ENCODE data around the gene ETV5. TPM values are rescaled to one million over a fixed set of nuclear protein-coding genes. Genes with fewer than 3 reads are reported as not detected.

ETV5 gene
- 15.7 TPM for polyA plus RNA-seq (2012; ENCODE audit: low read depth, missing spikeins)

DNA sequence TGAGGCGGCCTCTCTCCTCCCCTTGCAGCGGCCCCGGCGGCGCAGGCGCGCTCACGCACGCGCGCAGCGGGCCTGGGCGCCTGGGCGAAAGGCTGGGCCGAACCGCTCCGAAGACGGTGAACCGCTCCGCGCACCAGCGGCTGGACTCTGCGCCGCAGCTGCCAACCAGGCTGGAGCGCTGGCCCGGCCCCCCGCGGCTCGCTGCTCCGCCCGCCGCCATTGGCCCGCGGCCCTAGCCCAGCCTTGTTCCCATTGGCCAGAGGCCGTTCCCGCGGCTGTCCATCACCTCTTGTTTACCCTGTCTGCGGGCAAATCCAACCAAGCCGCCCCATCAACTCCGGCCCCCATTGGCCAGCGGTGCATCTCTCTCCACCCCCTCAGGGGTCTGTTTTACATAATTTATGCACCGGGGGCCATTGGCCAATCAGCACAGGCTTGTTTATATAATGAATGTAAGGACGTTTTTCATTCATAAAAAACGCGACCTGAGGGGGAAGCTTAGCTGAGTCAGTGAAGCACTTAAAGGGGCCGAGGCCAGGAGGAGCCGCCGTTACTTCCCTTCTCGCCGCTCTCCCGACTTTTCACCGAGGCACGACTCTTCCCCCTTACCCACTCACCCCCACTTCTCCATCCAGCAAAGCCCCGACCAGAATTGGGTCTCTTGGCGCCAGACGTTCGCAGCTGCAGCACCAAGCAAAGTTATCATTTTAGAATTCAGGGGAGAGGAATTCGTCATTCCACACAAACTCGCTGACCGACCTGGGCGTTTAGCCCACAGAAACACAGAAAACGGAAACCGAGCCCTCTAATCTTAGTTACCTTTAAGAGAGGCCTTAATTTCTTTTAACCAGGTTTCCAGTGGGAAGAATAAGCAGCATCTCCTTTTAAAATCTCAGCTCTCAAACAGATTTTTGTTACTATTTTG, at the start of gene ETV5:
Gene ETV5, minus strand, starts transcription at position 149 of the 925 bp plus-strand sequence. CDS start 3,221 bp downstream, outside the sequence.
- FAIRE-seq: peak; percentile 96
- TF ChIP-seq PAX5 (IDR thresholded peaks at IDR 0.05; ENCODE audit: insufficient read depth, low read length, severe bottlenecking) (no peak), TAF1 (IDR thresholded peaks at IDR 0.05; ENCODE audit: low read depth, low read length) (peak; percentile 85), SPI1 (IDR thresholded peaks at IDR 0.05; ENCODE audit: low read depth, low read length) (peak; percentile 44; the same call in 1 of the 2 replicates), POLR2A (IDR thresholded peaks at IDR 0.05; ENCODE audit: low read depth, low read length) (peak; percentile 80), POLR2AphosphoS5 (IDR thresholded peaks at IDR 0.05; ENCODE audit: low read depth, low read length) (peak; percentile 60; the same call in 1 of the 2 replicates), POU2F2 (IDR thresholded peaks at IDR 0.05; ENCODE audit: low read depth, low read length) (peak; percentile 94)
- DNase-seq (ENCODE audit: insufficient read length, low spot score): peak; percentile 94

DNA sequence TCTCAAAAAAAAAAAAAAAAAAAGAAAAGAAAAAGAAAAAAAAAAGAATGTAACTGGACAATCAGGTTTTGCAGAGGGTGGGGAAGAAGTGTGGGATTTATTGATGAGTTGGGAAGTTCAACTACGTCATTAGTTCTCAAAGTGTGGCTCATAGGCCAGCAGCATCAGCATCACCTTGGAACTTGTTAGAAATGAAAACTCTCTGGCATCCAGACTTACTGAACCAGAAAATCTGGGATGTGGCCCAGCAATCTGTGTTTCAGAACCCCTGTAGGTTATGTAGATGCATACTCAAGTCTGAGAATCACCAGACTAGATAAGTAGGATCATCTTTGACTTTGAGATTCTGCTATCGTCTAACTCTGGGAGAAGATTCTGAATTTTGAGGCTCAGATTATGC, 45.8 kb upstream of the ETV5 start:
- FAIRE-seq: no peak

GRCh38 chr3:186152889-186153292, 44.0 kb upstream of the ETV5 start:
- FAIRE-seq: peak; percentile 38
- TF ChIP-seq POLR2AphosphoS5 (IDR thresholded peaks at IDR 0.05; ENCODE audit: low read depth, low read length) (no peak), PAX5 (IDR thresholded peaks at IDR 0.05; ENCODE audit: insufficient read depth, low read length, severe bottlenecking) (no peak), SPI1 (IDR thresholded peaks at IDR 0.05; ENCODE audit: low read depth, low read length) (peak; percentile 46; the same call in 1 of the 2 replicates), POU2F2 (IDR thresholded peaks at IDR 0.05; ENCODE audit: low read depth, low read length) (no peak), TAF1 (IDR thresholded peaks at IDR 0.05; ENCODE audit: low read depth, low read length) (no peak), POLR2A (IDR thresholded peaks at IDR 0.05; ENCODE audit: low read depth, low read length) (no peak)
- DNase-seq (ENCODE audit: insufficient read length, low spot score): peak; percentile 49

More for the DNA sequence above, 45.8 kb upstream of the ETV5 start:
- no peak for DNase-seq (ENCODE audit: insufficient read length, low spot score)
- TF ChIP-seq POU2F2 (IDR thresholded peaks at IDR 0.05; ENCODE audit: low read depth, low read length): no peak
- no peak for TF ChIP-seq TAF1 (IDR thresholded peaks at IDR 0.05; ENCODE audit: low read depth, low read length)
- no peak for TF ChIP-seq SPI1 (IDR thresholded peaks at IDR 0.05; ENCODE audit: low read depth, low read length)
- TF ChIP-seq PAX5 (IDR thresholded peaks at IDR 0.05; ENCODE audit: insufficient read depth, low read length, severe bottlenecking): no peak
- TF ChIP-seq POLR2A (IDR thresholded peaks at IDR 0.05; ENCODE audit: low read depth, low read length): no peak
- no peak for TF ChIP-seq POLR2AphosphoS5 (IDR thresholded peaks at IDR 0.05; ENCODE audit: low read depth, low read length)

DNA sequence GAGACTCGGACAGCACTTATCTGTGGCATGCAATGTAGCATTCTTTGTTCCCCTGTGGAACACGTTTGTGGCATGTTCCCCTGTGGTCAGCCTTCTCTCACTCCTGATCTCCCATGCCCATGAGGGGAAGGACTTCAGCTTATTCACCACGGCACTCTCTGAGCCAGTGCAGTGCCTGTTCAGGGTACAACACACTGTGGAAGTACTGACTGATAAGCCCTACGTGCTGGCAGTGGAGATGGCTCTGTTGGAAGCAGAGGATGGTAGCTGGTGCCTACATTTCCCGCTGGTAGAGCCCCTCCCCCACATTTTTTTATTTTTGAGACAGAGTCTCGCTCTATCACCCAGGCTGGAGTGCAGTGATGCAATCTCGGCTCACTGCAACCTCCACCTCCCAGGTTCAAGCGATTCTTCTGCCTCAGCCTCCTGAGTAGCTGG, 43.5 kb upstream of the ETV5 start:
- TF ChIP-seq TAF1 (IDR thresholded peaks at IDR 0.05; ENCODE audit: low read depth, low read length) (no peak), POLR2A (IDR thresholded peaks at IDR 0.05; ENCODE audit: low read depth, low read length) (no peak), SPI1 (IDR thresholded peaks at IDR 0.05; ENCODE audit: low read depth, low read length) (no peak), POU2F2 (IDR thresholded peaks at IDR 0.05; ENCODE audit: low read depth, low read length) (no peak)
- peak; percentile 81 for FAIRE-seq

DNA sequence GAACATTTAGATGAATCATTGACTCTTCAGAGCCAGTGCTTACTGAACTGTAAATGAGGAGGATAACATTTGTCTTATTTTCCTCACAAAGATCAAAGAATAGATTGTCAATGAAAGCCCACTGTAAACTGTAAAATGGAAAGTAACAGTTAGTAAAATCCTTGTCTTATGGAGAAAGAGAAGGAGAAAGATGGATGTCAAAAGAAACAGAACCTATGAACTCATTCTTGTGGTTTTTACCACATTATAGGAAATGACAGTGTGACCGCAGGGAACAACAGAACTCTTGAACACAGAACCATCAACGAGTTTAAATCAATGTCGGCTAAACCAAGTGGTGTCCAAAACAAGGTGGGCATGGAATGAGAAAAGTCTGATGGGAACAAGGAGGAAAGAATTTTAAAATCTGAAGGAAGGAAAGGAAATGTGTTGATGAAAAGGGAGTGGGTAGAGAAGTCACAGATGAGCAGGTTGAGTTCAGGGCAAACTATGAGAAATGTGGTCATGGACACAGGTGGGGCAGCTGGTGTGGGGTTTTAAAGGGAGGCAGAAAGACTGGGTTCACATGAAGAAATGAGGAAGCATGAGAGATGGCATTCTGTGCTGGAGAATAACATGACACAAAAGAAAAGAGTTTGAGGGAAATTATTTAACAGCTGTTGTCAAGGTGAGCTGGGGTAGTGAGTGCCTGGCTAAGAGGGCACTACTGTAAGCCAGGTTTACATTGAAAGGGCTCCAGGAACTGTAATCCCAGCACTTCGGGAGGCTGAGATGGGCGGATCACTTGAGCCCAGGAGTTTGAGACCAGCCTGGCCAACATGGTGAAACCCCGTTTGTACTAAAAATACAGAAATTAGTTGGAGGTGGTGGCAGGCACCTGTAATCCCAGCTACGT, 42.4 kb upstream of the ETV5 start:
- peak; percentile 69 for FAIRE-seq
- no peak for TF ChIP-seq TAF1 (IDR thresholded peaks at IDR 0.05; ENCODE audit: low read depth, low read length)
- TF ChIP-seq POLR2AphosphoS5 (IDR thresholded peaks at IDR 0.05; ENCODE audit: low read depth, low read length): no peak
- TF ChIP-seq SPI1 (IDR thresholded peaks at IDR 0.05; ENCODE audit: low read depth, low read length): no peak
- no peak for TF ChIP-seq POLR2A (IDR thresholded peaks at IDR 0.05; ENCODE audit: low read depth, low read length)
- TF ChIP-seq PAX5 (IDR thresholded peaks at IDR 0.05; ENCODE audit: insufficient read depth, low read length, severe bottlenecking): no peak
- TF ChIP-seq POU2F2 (IDR thresholded peaks at IDR 0.05; ENCODE audit: low read depth, low read length): no peak
- no peak for DNase-seq (ENCODE audit: insufficient read length, low spot score)

More for the DNA sequence above, 43.5 kb upstream of the ETV5 start:
- no peak for DNase-seq (ENCODE audit: insufficient read length, low spot score)

- no peak for TF ChIP-seq POLR2AphosphoS5 (IDR thresholded peaks at IDR 0.05; ENCODE audit: low read depth, low read length)
- no peak for TF ChIP-seq TAF1 (IDR thresholded peaks at IDR 0.05; ENCODE audit: low read depth, low read length)
- no peak for TF ChIP-seq SPI1 (IDR thresholded peaks at IDR 0.05; ENCODE audit: low read depth, low read length)
- TF ChIP-seq PAX5 (IDR thresholded peaks at IDR 0.05; ENCODE audit: insufficient read depth, low read length, severe bottlenecking): no peak
- no peak for TF ChIP-seq POLR2A (IDR thresholded peaks at IDR 0.05; ENCODE audit: low read depth, low read length)
- TF ChIP-seq POU2F2 (IDR thresholded peaks at IDR 0.05; ENCODE audit: low read depth, low read length): no peak
- DNase-seq (ENCODE audit: insufficient read length, low spot score): no peak
- no peak for FAIRE-seq
Observed at GRCh38 chr3:186150041-186150830, 41.3 kb upstream of the ETV5 start.

DNA sequence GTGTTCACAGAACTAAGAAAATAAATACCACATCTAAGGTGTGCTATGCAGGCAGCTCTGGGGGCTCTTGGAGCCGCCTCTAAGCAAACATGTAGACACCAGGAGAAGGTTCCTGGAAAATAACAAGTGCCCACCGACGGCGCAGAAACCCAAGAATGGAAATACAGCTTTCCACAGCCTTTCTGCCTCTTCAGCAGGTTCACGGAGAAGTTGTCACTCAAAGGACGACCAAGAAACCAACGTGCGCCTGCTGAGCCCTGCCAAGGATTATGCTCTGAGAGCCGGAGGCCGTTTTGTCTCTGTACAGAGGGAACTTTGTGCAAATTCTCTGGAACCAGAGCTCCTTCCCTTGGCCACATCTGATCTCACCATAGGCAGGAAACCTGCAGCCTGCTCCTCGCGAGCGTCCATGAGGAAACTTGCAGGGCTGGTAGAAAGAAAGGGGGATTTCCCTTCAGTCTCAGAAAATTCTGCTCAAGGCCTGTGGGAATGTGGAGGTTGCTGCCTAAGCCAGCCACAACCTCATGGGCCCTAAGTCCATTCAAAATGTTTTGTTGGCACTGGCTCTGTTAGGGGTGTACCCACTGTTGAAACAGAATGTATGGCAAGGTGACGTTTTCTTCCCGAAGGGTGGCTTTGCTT, 40.6 kb upstream of the ETV5 start:
- TF ChIP-seq POLR2AphosphoS5 (IDR thresholded peaks at IDR 0.05; ENCODE audit: low read depth, low read length) (no peak), SPI1 (IDR thresholded peaks at IDR 0.05; ENCODE audit: low read depth, low read length) (no peak), POLR2A (IDR thresholded peaks at IDR 0.05; ENCODE audit: low read depth, low read length) (no peak), PAX5 (IDR thresholded peaks at IDR 0.05; ENCODE audit: insufficient read depth, low read length, severe bottlenecking) (no peak), POU2F2 (IDR thresholded peaks at IDR 0.05; ENCODE audit: low read depth, low read length) (no peak), TAF1 (IDR thresholded peaks at IDR 0.05; ENCODE audit: low read depth, low read length) (no peak)
- no peak for DNase-seq (ENCODE audit: insufficient read length, low spot score)
- no peak for FAIRE-seq

- TF ChIP-seq TAF1 (IDR thresholded peaks at IDR 0.05; ENCODE audit: low read depth, low read length): no peak
- no peak for TF ChIP-seq SPI1 (IDR thresholded peaks at IDR 0.05; ENCODE audit: low read depth, low read length)
- no peak for TF ChIP-seq PAX5 (IDR thresholded peaks at IDR 0.05; ENCODE audit: insufficient read depth, low read length, severe bottlenecking)
- no peak for TF ChIP-seq POLR2AphosphoS5 (IDR thresholded peaks at IDR 0.05; ENCODE audit: low read depth, low read length)
- DNase-seq (ENCODE audit: insufficient read length, low spot score) (no peak), FAIRE-seq (no peak)
Observed at GRCh38 chr3:186144257-186144656, 35.4 kb upstream of the ETV5 start.
